Activated CD4-positive, alpha-beta memory T cell treated with anti-CD3 and anti-CD28 coated beads, Interleukin-2, amount 10 ng/mL, durations not matched to agents 7 days and 5 days (primary cell): ENCODE measurements around the gene CNDP1. TPM values are rescaled to one million over a fixed set of nuclear protein-coding genes. Genes with fewer than 3 reads are reported as not detected.
A peak's percentile ranks its signal among the peaks of the same experiment; 100 is the strongest.

Experiments
- CTCF ChIA-PET: fragments of 350-600 bp; sonication (Branson Sonifier 250); formaldehyde crosslinking; loops from one replicate; lab custom pipeline; 2021; ENCODE audit warnings: antibody characterized with exemption, inconsistent platforms; lab: Charles Lee
- POLR2A ChIA-PET: fragments of 350-600 bp; sonication (Branson Sonifier 250); formaldehyde crosslinking; loops from one replicate; lab custom pipeline; 2021; ENCODE audit warnings: antibody characterized with exemption; lab: Charles Lee
- DNase-seq: peaks from one replicate; pipeline ENCODE4 v3.0.0-alpha.2; 2020
- H3K27ac Mint-ChIP-seq: one replicate; pipeline ENCODE4 v1.8.0; 2021; ENCODE audit warnings: mild to moderate bottlenecking, mixed read lengths
- H3K27me3 Mint-ChIP-seq: one replicate; pipeline ENCODE4 v1.8.0; 2021; ENCODE audit warnings: mixed read lengths
- H3K36me3 Mint-ChIP-seq: one replicate; pipeline ENCODE4 v1.8.0; 2021; ENCODE audit warnings: low read depth, mixed read lengths
- H3K4me1 Mint-ChIP-seq: one replicate; pipeline ENCODE4 v1.8.0; 2021; ENCODE audit warnings: mixed read lengths
- H3K4me3 Mint-ChIP-seq: one replicate; pipeline ENCODE4 v1.8.0; 2021; ENCODE audit warnings: mild to moderate bottlenecking, mixed read lengths
- H3K9me3 Mint-ChIP-seq: one replicate; pipeline ENCODE4 v1.8.0; 2021; ENCODE audit warnings: mixed read lengths
- total RNA-seq, 2 experiments: library from RNA; stranded (reverse); gene quantifications; one replicate each; pipeline ENCODE4 v1.2.3, GENCODE V29; 2021

Gene CNDP1
- total RNA-seq, 2 experiments from 2014 or later: not detected

DNA sequence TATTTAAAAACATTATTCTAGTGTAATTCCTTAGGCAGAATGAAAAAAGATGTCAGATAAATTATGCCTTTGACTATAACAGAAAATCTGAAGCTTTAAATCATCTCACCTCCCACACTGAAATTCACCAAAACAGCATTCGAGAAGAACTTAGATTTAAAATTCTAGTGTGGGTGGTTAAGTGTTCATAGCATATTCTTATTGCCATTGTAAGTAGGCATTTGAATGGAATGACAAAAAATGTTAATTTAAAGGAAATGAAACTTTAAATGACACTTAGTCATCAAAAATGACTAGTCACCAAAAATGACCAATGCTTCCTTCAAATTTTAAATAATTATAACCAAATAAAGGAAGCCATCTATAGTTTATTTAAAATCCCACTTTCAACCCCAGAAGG is 56.4 kb downstream of the CNDP1 start:
- H3K27me3 Mint-ChIP-seq: peaks cover 17% of the 10 kb centered on the region
- CTCF ChIA-PET: interaction anchor here (0.6 to 0.7 kb wide), 3 partner anchors 10 to 40 kb away, joined by 3 to 5 read pairs (median 3); no protein-coding TSS in a partner anchor

DNA sequence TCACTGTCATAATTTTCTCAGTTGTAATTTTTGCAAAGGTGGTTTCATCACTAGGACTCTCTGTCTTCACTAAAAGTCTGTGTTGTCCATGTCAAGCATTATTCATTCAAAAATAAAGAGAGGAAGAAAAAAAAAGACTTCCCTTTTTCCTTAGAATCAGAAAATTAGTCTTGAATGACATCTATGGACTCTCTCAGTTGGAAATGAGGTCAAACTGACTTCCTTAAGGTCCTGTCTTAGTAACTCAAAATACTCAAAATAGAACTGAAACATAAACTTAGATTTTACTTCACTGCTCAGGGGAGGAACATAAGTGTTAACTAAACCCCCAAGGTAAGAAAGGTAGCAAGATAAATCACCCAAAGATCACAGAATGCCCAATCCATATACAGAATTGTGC is 61.1 kb downstream of the CNDP1 start:
- peak overlapping the region; percentile 49 for H3K4me3 Mint-ChIP-seq
- no peak for DNase-seq
- ChIA-PET CTCF (interaction anchor here (2.2 kb wide), 1 partner anchor 36 kb away, joined by 4 read pairs; no protein-coding TSS in a partner anchor), POLR2A (interaction anchor here (1.2 to 2.0 kb wide), 3 partner anchors 11 to 614 kb away, joined by 4 to 12 read pairs (median 6); partner anchors contain the start of genes PTGR3 and TSHZ1)
- H3K27me3 Mint-ChIP-seq: no peaks in the 10 kb centered on the region
- peaks cover 39% of the 10 kb centered on the region for H3K36me3 Mint-ChIP-seq
- H3K9me3 Mint-ChIP-seq: no peaks in the 10 kb centered on the region
- H3K4me1 Mint-ChIP-seq: peaks cover 49% of the 10 kb centered on the region
- H3K27ac Mint-ChIP-seq: peak overlapping the region; percentile 48

More for the DNA sequence above, 56.4 kb downstream of the CNDP1 start:
- no peak overlapping the region for H3K4me3 Mint-ChIP-seq
- no peak for DNase-seq
- peaks cover 29% of the 10 kb centered on the region for H3K36me3 Mint-ChIP-seq
- POLR2A ChIA-PET: no interaction called here
- peaks cover 36% of the 10 kb centered on the region for H3K4me1 Mint-ChIP-seq
- no peak overlapping the region for H3K27ac Mint-ChIP-seq
- H3K9me3 Mint-ChIP-seq: no peaks in the 10 kb centered on the region

GRCh38 chr18:74597034-74597661 is 62.8 kb downstream of the CNDP1 start:
- ChIA-PET CTCF (interaction anchor here (2.2 kb wide), 1 partner anchor 35 kb away, joined by 4 read pairs; no protein-coding TSS in a partner anchor), POLR2A (interaction anchor here (0.9 to 3.4 kb wide), 16 partner anchors 9 to 649 kb away, joined by 3 to 26 read pairs (median 6); partner anchors contain the start of genes CNDP2, PTGR3 and TSHZ1)
- no peaks in the 10 kb centered on the region for H3K9me3 Mint-ChIP-seq
- peak overlapping the region; percentile 96 for H3K27ac Mint-ChIP-seq
- H3K4me1 Mint-ChIP-seq: peaks cover 50% of the 10 kb centered on the region
- no peaks in the 10 kb centered on the region for H3K27me3 Mint-ChIP-seq
- H3K36me3 Mint-ChIP-seq: peaks cover 46% of the 10 kb centered on the region
- peak overlapping the region; percentile 90 for H3K4me3 Mint-ChIP-seq
- DNase-seq: peak; percentile 74

DNA sequence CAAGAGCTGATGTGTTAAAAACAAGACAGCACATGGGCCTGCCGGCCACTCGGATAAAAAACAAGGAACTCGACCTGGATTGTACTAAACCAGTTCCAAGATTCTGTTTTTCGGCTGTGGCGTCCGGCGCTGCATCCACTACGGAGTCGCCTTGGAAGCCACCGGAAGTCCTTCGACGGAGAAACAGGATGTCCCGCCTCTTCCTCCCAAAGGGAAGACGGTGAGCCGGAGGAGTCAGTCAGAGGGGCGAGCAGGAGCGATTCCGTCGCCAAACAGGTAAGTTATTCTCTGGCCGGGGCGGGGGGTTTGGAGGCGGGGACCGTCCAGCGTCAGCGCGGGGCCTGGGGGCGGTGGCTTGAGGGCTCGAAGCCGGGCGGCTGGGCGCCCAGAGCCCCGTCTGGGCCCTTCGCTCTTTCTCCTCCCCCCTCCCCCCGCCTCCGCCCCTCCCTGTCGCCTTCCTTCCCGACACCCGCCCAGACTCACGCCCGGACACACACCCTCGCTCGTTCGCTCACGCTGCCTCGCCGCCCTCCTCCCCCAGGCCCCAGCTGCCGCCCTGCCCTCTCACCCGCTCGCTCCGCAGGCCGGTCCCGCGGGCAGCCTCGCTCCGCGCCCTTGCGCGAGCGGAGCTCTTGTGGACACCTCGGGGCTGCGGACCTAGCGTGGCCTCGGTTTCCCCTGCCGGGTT is 63.5 kb downstream of the CNDP1 start, which contains the start of gene ZNF407:
TSS of gene ZNF407 (plus strand) at position 209 of the 688 bp plus-strand sequence. CDS start 33,150 bp downstream, outside the sequence.
- Mint-ChIP-seq H3K9me3 (no peaks in the 10 kb centered on the region), H3K27ac (peak within 1 kb of the TSS; percentile 96), H3K27me3 (no peaks in the 10 kb centered on the region), H3K36me3 (peaks cover 42% of the 10 kb centered on the region), H3K4me3 (peak within 1 kb of the TSS; percentile 90), H3K4me1 (peaks cover 50% of the 10 kb centered on the region)
- ChIA-PET POLR2A (interaction anchor here (0.9 to 3.4 kb wide), 18 partner anchors 9 to 648 kb away, joined by 3 to 26 read pairs (median 5); partner anchors contain the start of genes CNDP2, PTGR3, TIMM21 and TSHZ1), CTCF (interaction anchor here (0.8 to 2.2 kb wide), 3 partner anchors 12 to 46 kb away, joined by 3 to 4 read pairs (median 4); no protein-coding TSS in a partner anchor)
- DNase-seq: peak; percentile 88

DNA sequence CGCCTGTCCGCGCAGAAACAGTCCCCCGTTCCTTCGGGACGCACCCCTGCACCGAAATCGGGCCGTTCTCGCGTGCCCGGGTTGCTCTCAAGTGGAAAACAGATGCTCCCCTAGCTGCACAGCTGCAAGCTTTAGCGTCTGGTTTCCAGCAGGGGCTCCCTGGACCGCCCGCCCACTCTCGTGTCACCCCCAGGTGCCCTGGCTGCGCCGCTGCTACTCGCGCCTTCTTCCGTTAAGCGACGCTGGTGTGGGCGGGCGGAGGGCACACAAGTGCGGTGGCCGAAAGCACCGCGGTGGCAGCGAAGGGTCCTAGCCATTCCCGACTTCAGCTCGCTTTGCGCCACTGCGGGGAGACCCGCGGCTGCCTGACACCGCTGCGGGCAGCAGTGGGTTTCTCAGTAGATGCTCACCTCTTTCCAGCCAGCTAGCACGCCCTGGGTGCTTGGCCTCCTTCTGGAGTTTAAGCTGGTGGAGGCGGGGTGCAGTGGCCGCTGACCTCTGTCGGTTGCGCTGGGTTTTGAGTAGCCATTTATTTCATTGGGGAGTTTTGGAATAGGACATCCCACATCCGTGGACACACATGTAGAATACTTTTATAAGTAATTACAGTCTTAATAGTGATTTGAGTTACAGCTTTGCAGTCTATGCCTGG is 64.2 kb downstream of the CNDP1 start:
- peak; percentile 66 for DNase-seq
- H3K4me1 Mint-ChIP-seq: peaks cover 48% of the 10 kb centered on the region
- H3K36me3 Mint-ChIP-seq: peaks cover 35% of the 10 kb centered on the region
- H3K9me3 Mint-ChIP-seq: no peaks in the 10 kb centered on the region
- no peaks in the 10 kb centered on the region for H3K27me3 Mint-ChIP-seq
- CTCF ChIA-PET: interaction anchor here (0.8 to 1.5 kb wide), 3 partner anchors 11 to 612 kb away, joined by 3 to 4 read pairs (median 3); partner anchors contain the start of gene TSHZ1
- POLR2A ChIA-PET: interaction anchor here (0.9 to 3.4 kb wide), 16 partner anchors 9 to 614 kb away, joined by 3 to 26 read pairs (median 6); partner anchors contain the start of genes CNDP2, PTGR3, TIMM21 and TSHZ1
- peak overlapping the region; percentile 96 for H3K27ac Mint-ChIP-seq
- H3K4me3 Mint-ChIP-seq: peak overlapping the region; percentile 90

- Mint-ChIP-seq H3K27me3 (no peaks in the 10 kb centered on the region), H3K4me1 (peaks cover 19% of the 10 kb centered on the region), H3K4me3 (no peak overlapping the region), H3K36me3 (peaks cover 6% of the 10 kb centered on the region), H3K9me3 (no peaks in the 10 kb centered on the region), H3K27ac (no peak overlapping the region)
- DNase-seq: no peak
- ChIA-PET POLR2A (no interaction called here), CTCF (interaction anchor here (1.0 kb wide), 1 partner anchor 11 kb away, joined by 3 read pairs; no protein-coding TSS in a partner anchor)
Measured at GRCh38 chr18:74604361-74604760, 70.1 kb downstream of the CNDP1 start.

DNA sequence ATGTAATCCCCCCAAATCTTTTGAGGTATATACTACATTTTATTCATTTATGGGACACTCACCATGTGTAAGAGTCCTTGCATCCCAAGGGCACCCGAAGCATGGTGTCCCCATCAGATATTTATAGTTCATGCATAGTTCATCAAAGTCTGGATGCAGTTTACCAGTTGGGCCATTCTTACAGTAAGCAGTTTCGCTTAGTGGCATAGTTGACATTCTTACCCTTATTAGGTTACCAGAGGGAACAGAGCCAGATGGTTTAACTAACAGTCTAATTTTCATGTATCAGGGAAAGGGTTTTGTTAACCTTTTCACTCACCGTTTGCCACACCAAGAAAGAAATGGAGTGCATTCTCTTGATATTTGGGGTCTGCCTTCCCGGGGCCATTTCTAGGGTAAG is 70.5 kb downstream of the CNDP1 start:
- H3K9me3 Mint-ChIP-seq: no peaks in the 10 kb centered on the region
- no peak overlapping the region for H3K4me3 Mint-ChIP-seq
- H3K27me3 Mint-ChIP-seq: no peaks in the 10 kb centered on the region
- ChIA-PET CTCF (no interaction called here), POLR2A (no interaction called here)
- H3K36me3 Mint-ChIP-seq: peaks cover 6% of the 10 kb centered on the region
- no peak for DNase-seq
- peaks cover 15% of the 10 kb centered on the region for H3K4me1 Mint-ChIP-seq
- H3K27ac Mint-ChIP-seq: no peak overlapping the region

DNA sequence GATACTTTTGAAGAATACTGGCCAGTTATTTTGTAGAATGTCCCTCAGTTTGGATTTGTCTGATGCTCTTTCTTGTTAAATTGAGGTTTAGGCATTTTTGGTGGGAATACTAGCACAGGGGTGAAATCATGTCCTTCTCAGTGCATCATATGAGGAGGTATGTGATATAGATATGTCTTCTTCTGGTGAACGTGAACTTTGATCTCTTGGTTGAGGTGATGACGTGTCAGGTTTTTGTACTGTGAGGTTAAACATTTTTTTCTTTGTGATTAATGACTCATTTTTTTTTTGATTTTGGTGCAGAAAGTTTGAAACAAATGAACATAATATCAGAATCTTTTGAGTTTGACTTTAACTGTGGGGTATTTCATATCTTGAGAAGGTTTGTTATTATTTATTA is 74.4 kb downstream of the CNDP1 start:
- H3K27me3 Mint-ChIP-seq: no peaks in the 10 kb centered on the region
- POLR2A ChIA-PET: interaction anchor here (1.6 kb wide), 1 partner anchor 10 kb away, joined by 10 read pairs; the partner anchor contains the start of gene ZNF407
- peaks cover 10% of the 10 kb centered on the region for H3K4me1 Mint-ChIP-seq
- H3K4me3 Mint-ChIP-seq: no peak overlapping the region
- H3K36me3 Mint-ChIP-seq: no peaks in the 10 kb centered on the region
- no peak for DNase-seq
- no peak overlapping the region for H3K27ac Mint-ChIP-seq
- CTCF ChIA-PET: no interaction called here
- H3K9me3 Mint-ChIP-seq: no peaks in the 10 kb centered on the region

DNA sequence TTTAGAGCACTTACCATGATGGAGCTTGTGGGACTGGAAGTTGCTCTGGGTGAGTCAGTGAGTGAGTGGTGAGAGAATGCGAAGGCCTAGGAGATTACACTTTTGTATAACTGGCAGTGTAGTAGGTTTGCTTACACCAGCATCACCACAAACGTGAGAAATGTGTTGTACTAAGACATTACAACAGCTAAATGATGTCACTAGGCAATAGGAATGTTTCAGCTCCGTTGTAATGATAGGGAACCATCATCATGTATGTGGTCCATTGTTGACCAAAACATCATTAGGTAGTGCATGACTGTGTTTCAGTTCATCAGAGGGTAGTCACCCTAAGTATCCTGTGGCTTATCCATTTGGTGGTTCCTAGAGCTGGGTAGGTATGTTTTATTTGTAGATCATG is 75.2 kb downstream of the CNDP1 start:
- no peak for DNase-seq
- H3K27me3 Mint-ChIP-seq: no peaks in the 10 kb centered on the region
- H3K4me3 Mint-ChIP-seq: no peak overlapping the region
- ChIA-PET POLR2A (interaction anchor here (1.6 kb wide), 1 partner anchor 11 kb away, joined by 10 read pairs; the partner anchor contains the start of gene ZNF407), CTCF (interaction anchor here (1.1 kb wide), 1 partner anchor 12 kb away, joined by 3 read pairs; the partner anchor contains the start of gene ZNF407)
- no peaks in the 10 kb centered on the region for H3K36me3 Mint-ChIP-seq
- H3K27ac Mint-ChIP-seq: no peak overlapping the region
- H3K9me3 Mint-ChIP-seq: no peaks in the 10 kb centered on the region
- H3K4me1 Mint-ChIP-seq: peaks cover 10% of the 10 kb centered on the region

GRCh38 chr18:74610051-74610615 is 75.8 kb downstream of the CNDP1 start:
- CTCF ChIA-PET: interaction anchor here (1.1 kb wide), 1 partner anchor 12 kb away, joined by 3 read pairs; the partner anchor contains the start of gene ZNF407
- H3K4me1 Mint-ChIP-seq: peaks cover 10% of the 10 kb centered on the region
- H3K27ac Mint-ChIP-seq: no peak overlapping the region
- H3K9me3 Mint-ChIP-seq: no peaks in the 10 kb centered on the region
- DNase-seq: no peak
- H3K27me3 Mint-ChIP-seq: no peaks in the 10 kb centered on the region
- H3K4me3 Mint-ChIP-seq: no peak overlapping the region
- H3K36me3 Mint-ChIP-seq: no peaks in the 10 kb centered on the region
- POLR2A ChIA-PET: interaction anchor here (1.6 kb wide), 1 partner anchor 11 kb away, joined by 10 read pairs; the partner anchor contains the start of gene ZNF407

DNA sequence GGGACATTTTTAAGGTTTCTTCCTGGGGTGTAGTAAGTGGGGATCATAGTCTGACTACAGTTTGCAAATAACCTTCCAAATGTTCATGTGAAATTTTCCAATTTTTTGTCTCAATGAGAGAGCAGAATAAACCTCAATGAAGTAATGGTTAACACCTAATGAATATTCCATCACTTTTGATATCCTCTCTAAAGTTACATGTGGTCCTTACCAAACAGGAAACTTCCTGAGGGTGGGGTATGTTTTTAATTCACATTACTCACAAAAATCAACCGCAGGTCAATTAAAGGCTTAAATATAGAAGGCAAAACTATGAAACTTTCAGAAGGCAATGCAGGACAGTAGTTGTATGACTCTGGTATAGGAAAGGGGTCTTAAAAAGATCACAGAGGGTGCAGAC is 76.6 kb downstream of the CNDP1 start:
- ChIA-PET CTCF (no interaction called here), POLR2A (no interaction called here)
- Mint-ChIP-seq H3K4me3 (no peak overlapping the region), H3K4me1 (peaks cover 10% of the 10 kb centered on the region), H3K36me3 (no peaks in the 10 kb centered on the region), H3K27me3 (no peaks in the 10 kb centered on the region), H3K9me3 (no peaks in the 10 kb centered on the region), H3K27ac (no peak overlapping the region)
- no peak for DNase-seq

DNA sequence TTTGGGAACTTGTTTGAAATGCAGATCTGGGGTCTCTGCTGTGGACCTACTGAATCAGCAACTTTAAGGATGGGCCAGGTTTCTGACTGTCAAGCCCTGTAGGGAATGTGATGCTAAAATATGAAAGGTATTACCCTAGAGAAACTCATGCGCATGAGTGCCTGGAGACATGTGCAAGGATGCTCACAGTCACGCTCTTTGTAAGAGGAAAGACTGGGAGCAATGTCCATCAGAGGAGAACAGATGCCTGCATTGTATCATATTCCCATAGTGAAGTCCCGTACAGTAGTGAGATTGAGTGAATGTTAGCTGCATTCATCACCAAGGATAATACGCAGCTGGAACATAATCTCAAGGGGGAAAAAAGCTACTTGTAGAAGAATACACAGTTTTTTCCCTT is 77.5 kb downstream of the CNDP1 start:
- Mint-ChIP-seq H3K27ac (no peak overlapping the region), H3K9me3 (no peaks in the 10 kb centered on the region), H3K27me3 (no peaks in the 10 kb centered on the region), H3K4me1 (peaks cover 10% of the 10 kb centered on the region), H3K4me3 (no peak overlapping the region), H3K36me3 (no peaks in the 10 kb centered on the region)
- POLR2A ChIA-PET: no interaction called here
- DNase-seq: no peak
- CTCF ChIA-PET: no interaction called here
